C4-2B (cell line): Measurements from ENCODE around the gene RNU6-8.

Source experiments
- ZFX ChIP-seq: fragments of 450-650 bp; IDR thresholded peaks from 2 replicates; pipeline ENCODE4 v1.6.1; 2017
- TF ChIP-seq, protein P1 (sequence below): fragments of 450-650 bp; conservative IDR thresholded peaks from 2 replicates; pipeline ENCODE4 v1.5.1; 2017; ENCODE audit warnings: mild to moderate bottlenecking

DNA sequence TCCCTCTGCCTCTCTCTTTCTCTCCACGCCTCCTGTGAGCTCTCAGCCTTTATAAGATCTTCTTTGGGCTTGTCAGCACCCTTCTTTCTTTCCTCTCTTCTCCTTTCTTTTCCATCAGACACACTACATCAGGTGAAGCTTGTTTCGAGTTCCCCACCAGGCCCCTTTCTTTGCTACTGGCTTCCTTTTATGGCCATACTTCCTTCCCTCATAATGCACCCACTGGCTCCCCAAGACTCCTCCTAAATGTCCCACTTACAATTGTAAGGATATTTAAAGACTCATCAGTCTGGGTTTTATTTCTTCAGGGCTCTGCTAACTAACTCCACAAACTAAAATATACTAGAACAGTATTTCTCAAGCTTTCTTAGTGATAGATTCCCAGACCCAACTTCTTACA is 3.5 kb upstream of the RNU6-8 start:
- TF ChIP-seq, protein P1, sequence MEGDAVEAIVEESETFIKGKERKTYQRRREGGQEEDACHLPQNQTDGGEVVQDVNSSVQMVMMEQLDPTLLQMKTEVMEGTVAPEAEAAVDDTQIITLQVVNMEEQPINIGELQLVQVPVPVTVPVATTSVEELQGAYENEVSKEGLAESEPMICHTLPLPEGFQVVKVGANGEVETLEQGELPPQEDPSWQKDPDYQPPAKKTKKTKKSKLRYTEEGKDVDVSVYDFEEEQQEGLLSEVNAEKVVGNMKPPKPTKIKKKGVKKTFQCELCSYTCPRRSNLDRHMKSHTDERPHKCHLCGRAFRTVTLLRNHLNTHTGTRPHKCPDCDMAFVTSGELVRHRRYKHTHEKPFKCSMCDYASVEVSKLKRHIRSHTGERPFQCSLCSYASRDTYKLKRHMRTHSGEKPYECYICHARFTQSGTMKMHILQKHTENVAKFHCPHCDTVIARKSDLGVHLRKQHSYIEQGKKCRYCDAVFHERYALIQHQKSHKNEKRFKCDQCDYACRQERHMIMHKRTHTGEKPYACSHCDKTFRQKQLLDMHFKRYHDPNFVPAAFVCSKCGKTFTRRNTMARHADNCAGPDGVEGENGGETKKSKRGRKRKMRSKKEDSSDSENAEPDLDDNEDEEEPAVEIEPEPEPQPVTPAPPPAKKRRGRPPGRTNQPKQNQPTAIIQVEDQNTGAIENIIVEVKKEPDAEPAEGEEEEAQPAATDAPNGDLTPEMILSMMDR, result no peak
- TF ChIP-seq ZFX, result no peak
